Mammary epithelial cell (primary cell): Measurements from ENCODE around the gene TEKT2.

Experiments used
- CTCF ChIP-seq, 2 donors: IDR thresholded peaks in 1 of 2; conservative IDR thresholded peaks in 1 of 2; 2 replicates each; pipeline ENCODE4 v1.5.1; 2011 to 2012; ENCODE audit warnings: inconsistent platforms in 2 of 2, low read length in 2 of 2, mild to moderate bottlenecking in 2 of 2, control low read depth in 1 of 2, low read depth in 1 of 2; ENCODE audit not compliant: insufficient read depth in 1 of 2; ENCODE audit errors: extremely low read depth in 1 of 2
- EZH2 ChIP-seq: IDR thresholded peaks from 2 replicates; pipeline ENCODE4 v1.6.1; 2012; ENCODE audit warnings: low read length, inconsistent platforms, borderline replicate concordance

GRCh38 chr1:36118447-36119204, 34.7 kb downstream of the TEKT2 start:
- TF ChIP-seq CTCF (conservative IDR thresholded peaks at IDR 0.05 in 1 of 2, IDR thresholded peaks at IDR 0.05 in 1 of 2; ENCODE audit: extremely low read depth in 1 of 2, insufficient read depth in 1 of 2, low read depth in 1 of 2, low read length in 2 of 2) (no peak), EZH2 (no peak)
